HG03439 (cell line): ENCODE measurements around the gene MYO3A.

Experiments
- ATAC-seq: cut with Tn5 transposase; IDR thresholded peaks from one replicate; pipeline ENCODE4 v1.9.1; 2021; ENCODE audit warnings: mild to moderate bottlenecking, moderate library complexity; ENCODE audit not compliant: unreplicated experiment

The MYO3A gene

GRCh38 chr10:26211781-26212444, 277.9 kb downstream of the MYO3A start:
- ATAC-seq: no peak

- no peak for ATAC-seq
Observed at GRCh38 chr10:26212511-26212910, 278.5 kb downstream of the MYO3A start.

GRCh38 chr10:26213157-26213800, 279.2 kb downstream of the MYO3A start:
- ATAC-seq: no peak

- ATAC-seq: no peak
Observed at GRCh38 chr10:26214004-26214403, 280.0 kb downstream of the MYO3A start.

- no peak for ATAC-seq
Observed at GRCh38 chr10:26214551-26215395, 280.7 kb downstream of the MYO3A start.

- ATAC-seq: no peak
Observed at GRCh38 chr10:26215396-26215934, 281.4 kb downstream of the MYO3A start.

- no peak for ATAC-seq
Observed at GRCh38 chr10:26215935-26216584, 282.0 kb downstream of the MYO3A start.

- no peak for ATAC-seq
Observed at GRCh38 chr10:26216585-26217395, 282.8 kb downstream of the MYO3A start, which contains the start of gene GAD2. Gene GAD2 (plus strand): TSS chr10:26216774. CDS start chr10:26216810, 36 bp downstream.

GRCh38 chr10:26217396-26218086, 283.5 kb downstream of the MYO3A start:
- no peak for ATAC-seq

GRCh38 chr10:26219676-26220075, 285.6 kb downstream of the MYO3A start:
- no peak for ATAC-seq

- ATAC-seq: no peak
Observed at GRCh38 chr10:26220901-26221300, 286.9 kb downstream of the MYO3A start.

- no peak for ATAC-seq
Observed at GRCh38 chr10:26221541-26221940, 287.5 kb downstream of the MYO3A start.

- no peak for ATAC-seq
Observed at GRCh38 chr10:26222563-26222962, 288.5 kb downstream of the MYO3A start.

GRCh38 chr10:26225322-26225721, 291.3 kb downstream of the MYO3A start:
- no peak for ATAC-seq

GRCh38 chr10:26227786-26228185, 293.8 kb downstream of the MYO3A start:
- no peak for ATAC-seq

GRCh38 chr10:26232174-26232573, 298.1 kb downstream of the MYO3A start:
- ATAC-seq: no peak

- ATAC-seq: no peak
Observed at GRCh38 chr10:26235761-26236160, 301.7 kb downstream of the MYO3A start.

GRCh38 chr10:26238378-26238777, 304.3 kb downstream of the MYO3A start:
- no peak for ATAC-seq

- no peak for ATAC-seq
Observed at GRCh38 chr10:26242706-26243350, 308.8 kb downstream of the MYO3A start.
